NCI-H345 treated with DMSO at 0.1 percent for 48 hours (cell line): Measurements from ENCODE around the gene CDKN2A.
"Not testable (repeated sequence)": the region's sequence is repeated elsewhere in the genome, so short reads cannot be mapped to it uniquely, and the experiment has no call there.

Experiments
- DNase-seq: peaks from one replicate; lab custom pipeline; 2025; ENCODE audit not compliant: unreplicated experiment; lab: John Stamatoyannopoulos, UW

The CDKN2A gene

DNA sequence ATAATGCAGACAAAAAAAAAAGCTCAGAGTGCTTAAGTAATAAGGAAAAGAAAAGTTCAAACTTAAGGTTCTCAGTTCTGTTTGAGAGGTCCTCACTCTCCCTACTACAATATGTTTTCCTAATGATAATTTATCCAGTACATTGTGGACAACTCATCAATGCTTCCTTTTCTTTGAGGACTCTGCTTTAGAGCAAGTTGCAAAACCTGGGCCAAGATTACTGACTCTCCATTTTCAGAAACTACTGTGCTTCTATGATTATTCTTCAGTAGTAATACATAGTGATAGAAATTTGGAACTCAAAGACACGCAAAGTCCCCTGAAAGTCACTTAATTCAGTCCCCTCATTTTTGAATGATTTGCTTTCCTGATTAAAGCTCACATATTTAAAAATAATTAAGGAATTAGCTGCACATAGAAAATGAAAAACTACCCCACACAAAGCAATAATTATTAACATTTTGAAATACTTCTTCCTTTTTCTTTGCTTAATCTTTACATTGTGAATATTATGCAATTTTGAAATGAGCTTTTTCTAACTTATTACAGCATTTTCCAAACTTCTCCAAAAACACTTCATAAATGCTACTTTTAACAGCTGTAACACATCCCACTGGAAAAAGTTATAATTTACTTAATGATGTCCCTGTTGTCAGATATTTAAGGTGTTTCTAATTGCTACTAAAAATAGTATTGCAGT is 11.2 kb downstream of the CDKN2A start:
- DNase-seq = no peak

DNA sequence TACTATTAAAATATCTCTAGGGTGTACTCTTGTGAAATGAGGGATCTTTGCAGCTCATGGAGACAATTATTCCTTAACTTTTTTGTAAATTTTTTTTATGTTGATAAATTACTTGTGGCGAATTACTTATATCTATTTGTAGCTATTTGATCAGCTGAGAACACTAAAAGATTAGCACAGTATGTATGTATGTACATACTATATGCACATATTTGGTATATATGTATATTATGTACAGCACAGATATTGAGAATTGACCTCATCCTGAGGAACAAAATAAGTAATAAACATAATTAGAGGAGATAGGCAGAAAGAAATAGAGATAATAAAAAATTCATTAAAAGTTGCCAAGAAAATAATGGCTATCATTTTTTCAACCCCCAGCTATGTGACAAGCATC is 11.8 kb downstream of the CDKN2A start:
- no peak for DNase-seq

DNA sequence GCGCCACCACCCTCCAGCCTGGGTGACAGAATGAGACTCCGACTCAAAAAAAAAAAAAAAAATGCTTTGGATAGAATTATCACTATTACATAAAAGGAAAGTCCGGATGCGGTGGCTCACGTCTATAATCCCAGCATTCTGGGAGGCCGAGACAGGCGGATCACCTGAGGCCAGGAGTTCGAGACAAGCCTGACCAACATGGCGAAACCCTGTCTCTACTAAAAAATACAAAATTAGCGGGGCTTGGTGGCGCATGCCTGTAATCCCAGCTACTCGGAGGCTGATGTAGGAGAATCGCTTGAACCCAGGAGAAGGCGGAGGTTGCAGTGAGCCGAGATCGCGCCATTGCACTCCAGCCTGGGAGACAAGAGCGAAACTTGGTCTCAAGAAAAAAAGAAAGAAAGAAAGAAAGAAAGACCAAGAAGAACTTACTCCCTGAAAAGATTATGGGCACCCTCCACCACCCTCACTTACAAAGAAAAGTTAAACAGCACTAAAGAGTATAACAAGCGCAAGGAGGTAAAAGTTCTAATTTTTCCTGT is 17.8 kb downstream of the CDKN2A start:
- DNase-seq = no peak

DNA sequence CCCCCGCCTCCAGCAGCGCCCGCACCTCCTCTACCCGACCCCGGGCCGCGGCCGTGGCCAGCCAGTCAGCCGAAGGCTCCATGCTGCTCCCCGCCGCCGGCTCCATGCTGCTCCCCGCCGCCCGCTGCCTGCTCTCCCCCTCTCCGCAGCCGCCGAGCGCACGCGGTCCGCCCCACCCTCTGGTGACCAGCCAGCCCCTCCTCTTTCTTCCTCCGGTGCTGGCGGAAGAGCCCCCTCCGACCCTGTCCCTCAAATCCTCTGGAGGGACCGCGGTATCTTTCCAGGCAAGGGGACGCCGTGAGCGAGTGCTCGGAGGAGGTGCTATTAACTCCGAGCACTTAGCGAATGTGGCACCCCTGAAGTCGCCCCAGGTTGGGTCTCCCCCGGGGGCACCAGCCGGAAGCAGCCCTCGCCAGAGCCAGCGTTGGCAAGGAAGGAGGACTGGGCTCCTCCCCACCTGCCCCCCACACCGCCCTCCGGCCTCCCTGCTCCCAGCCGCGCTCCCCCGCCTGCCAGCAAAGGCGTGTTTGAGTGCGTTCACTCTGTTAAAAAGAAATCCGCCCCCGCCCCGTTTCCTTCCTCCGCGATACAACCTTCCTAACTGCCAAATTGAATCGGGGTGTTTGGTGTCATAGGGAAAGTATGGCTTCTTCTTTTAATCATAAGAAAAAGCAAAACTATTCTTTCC is 19.3 kb downstream of the CDKN2A start:
- peak; percentile 82 for DNase-seq

DNA sequence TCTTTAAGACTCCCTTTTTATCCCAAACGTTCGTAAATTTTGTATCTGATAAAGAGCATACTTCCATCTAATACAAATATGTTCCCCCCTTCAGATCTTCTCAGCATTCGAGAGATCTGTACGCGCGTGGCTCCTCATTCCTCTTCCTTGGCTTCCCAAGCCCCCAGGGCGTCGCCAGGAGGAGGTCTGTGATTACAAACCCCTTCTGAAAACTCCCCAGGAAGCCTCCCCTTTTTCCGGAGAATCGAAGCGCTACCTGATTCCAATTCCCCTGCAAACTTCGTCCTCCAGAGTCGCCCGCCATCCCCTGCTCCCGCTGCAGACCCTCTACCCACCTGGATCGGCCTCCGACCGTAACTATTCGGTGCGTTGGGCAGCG is 19.9 kb downstream of the CDKN2A start:
- DNase-seq = no peak

DNA sequence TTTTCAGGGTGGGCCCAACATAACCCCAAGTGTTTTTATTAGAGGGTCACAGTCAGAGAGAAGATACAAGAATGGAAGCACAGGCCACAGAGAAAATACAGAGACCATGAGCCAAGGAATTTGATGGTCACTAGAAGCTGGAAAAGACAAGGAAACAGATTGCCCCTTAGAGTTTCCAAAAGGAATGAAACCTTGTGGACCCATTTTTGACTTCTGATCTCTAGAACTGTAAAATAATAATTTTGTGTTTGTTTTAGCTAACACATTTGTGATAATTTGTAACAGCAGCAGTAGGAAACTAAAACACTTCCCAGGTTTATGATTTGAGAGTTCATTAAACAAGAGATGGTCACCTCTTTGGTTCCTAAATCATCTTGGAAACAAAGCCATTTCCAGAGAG is 21.8 kb downstream of the CDKN2A start:
- DNase-seq = no peak

DNA sequence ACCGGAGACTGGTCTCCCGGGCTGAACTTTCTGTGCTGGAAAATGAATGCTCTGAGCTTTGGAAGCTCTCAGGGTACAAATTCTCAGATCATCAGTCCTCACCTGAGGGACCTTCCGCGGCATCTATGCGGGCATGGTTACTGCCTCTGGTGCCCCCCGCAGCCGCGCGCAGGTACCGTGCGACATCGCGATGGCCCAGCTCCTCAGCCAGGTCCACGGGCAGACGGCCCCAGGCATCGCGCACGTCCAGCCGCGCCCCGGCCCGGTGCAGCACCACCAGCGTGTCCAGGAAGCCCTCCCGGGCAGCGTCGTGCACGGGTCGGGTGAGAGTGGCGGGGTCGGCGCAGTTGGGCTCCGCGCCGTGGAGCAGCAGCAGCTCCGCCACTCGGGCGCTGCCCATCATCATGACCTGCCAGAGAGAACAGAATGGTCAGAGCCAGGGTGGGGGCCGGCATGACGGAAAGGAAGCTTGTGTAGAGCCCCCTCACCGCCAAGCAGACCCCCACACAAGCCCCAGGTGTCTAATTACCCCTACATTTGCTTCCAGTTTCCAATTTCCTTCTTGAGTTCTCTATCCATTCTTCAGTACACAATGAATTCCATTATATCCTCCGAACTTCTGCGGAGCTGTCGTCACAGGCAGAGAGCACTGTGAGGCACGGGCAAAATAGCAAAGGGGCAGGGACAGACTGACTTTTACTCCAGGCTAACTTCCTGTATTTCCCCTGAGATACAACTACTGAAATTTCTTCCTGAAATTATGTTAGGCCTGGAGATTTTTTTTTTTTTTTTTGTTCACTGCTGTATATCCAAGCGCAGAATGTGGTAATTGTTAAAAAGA is 23.2 kb downstream of the CDKN2A start:
- DNase-seq = no peak

DNA sequence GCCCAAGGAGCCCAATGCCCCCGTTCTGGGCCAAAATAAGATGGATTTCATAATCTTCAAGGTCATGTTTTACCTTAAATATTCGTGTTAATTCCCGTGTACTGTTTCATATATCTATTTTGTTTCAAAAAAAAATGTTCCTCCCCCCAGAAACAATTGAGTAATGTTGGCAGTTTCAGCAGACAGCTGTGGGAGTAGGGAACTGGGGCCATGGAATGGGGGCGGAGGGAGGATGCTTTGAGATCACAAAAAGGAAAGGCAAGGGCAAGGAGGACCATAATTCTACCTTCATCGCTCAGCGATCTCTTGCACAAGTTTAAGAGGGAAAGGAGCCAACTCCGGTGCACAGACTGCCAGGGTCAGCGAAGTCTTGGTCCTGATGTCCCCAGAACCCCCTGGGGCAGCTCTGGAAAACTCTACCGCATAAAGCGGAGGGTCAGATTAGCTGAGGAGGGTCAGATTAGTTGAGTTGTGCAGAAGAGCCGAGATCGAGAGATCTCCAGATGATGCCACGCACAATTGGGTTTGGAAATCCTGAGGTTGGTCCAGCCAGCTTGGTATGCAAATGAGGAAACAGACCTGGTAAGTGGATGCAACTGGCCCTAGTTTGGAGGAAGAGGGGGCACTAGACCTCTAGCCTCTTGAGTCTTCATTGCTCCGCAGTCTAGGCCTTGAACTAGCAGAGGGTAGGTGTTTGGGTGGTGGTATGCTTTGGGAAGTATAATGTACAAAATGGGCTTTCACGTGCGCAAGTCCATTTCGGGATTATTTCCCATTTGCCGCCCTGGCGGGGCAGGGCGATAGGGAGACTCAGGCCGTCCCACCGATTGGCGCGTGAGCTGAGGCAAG is 24.0 kb downstream of the CDKN2A start:
- no peak for DNase-seq

DNA sequence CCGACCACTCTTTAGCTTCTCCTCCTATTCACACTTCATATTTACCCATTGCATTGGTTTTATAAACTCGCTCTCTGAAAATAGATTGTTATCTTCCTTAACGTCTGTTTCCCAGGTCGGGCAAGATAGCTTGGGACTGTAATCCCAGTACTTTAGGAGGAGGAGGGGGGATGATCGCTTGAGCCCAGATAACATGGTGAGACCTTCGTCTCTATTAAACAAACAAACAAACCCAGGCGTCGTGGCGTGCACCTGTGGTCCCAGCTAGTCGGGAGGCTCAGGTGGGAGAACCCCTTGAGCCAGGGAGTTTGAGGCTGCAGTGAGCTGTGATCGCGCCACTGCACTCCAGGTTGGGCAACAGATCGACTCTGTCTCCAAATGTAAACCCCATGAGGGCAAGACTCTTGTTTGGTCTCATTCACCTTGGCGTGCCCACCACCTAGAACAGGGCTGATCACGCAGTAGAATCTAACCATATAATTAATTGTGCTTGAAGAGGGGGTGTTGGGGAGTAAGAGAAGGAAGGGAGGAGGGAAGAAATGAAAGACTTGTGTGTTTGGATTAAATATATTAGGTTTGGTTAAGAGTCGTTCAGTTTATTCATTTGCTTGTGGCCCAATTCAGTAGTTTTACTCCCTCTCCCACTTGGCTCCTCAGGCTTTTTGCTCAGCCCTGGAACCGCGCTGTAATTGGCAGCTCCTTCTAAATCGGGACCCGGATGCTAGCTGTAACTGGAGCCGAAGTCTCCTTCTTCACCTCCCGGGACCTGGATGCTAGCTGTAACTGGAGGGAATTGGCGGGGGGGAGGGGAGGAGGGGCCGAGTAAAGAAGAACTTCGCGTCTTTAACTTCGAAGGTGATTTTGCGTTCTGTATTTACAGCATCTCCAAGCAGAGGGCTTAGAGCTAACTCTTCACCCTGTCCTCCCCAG is 24.9 kb downstream of the CDKN2A start:
- DNase-seq = no peak

DNA sequence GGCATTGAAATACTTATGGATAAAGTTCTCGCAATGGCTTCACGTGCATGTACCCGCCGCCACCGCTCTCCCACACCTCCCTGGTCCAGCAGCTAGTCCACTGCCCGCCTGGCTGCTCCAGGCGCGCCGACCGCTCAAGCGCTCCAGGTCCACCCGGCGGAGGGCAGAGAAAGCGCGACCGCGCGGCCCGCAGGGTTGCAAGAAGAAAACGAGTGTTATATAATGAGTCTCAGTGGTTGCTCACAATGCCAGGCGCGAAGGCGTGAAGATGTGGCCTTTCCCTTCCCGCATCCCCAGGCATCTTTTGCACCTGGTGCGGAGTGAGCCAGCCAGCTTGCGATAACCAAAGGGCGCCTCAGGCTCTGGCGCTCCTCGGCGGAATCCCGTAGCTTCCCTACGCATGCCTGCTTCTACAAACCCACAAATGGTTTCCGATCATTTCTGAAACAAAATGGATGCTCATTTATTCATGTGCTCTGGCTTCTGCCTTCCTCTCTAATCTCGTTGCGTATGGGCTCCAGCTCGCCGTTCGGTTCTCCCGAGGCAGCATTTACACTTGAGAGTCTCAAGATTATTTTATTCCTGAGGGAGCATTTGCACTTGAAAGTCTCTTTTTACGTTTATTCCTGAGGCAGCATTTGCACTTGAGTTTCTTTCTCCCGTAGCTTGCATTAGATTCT is 25.7 kb downstream of the CDKN2A start:
- no peak for DNase-seq

DNA sequence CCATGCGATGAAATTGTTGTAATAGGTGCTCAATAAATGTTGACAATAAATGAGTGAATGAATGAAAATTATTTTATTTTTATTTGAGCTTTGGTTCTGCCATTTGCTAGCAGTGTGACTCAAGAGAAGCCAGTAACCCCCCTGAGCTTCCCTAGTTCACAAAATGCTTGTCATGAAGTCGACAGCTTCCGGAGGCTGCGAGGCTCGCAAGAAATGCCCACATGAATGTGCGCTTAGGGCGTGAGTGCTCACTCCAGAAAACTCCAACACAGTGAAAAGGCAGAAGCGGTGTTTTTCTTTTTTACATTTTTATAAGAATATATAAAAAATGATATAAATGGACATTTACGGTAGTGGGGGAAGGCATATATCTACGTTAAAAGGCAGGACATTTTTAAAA is 26.5 kb downstream of the CDKN2A start:
- DNase-seq = no peak

DNA sequence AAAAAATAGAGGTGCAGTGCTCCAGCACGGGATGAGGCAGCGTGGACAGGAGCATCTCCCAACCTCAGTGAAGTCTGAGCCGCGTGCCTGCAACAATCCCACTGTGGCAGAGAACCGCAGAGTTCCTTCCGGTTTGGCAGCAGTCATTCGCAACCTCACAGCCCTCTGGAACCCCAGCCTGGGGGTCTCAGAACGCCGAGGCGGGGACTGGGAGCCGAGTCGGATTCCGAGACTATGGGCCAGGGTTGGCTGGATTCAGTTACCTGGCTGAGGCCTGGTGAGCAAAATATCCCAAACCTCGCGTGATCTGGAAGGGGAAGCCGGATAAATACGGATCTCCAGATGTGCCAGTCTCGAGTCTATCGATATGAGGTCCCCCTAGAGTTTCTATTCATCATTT is 27.0 kb downstream of the CDKN2A start:
- no peak for DNase-seq

DNA sequence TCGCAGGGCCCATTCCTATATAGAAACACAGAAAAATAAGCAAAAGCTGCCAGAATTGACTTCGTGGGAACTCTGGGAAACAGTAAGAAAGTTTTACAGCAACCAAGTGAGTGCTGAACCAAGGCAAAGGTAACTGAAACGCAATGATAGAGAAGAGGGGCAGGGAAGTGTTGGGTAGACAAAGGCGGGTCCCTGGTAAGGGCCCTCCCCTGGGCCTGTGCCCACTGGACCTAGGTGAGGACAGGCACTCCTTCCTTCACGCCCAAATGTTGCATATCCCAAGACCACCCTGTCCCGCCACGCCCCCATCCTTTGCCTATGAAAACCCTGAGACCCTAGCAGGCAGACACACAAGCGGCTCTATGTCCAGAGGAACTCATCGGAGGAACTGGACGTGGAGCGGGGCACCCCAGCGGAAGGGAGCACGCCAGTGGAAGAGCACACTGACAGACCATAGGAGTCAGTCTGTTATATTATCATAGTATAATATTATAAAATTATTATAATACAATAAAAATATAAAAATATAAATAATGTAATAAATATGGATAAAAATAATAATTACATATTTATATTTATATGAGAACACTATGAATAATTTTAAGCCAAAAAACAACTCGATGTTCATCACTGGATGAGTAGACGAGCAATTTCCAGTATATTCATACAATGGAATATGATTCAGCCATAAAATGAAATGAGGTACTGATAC is 27.9 kb downstream of the CDKN2A start:
- DNase-seq = no peak

DNA sequence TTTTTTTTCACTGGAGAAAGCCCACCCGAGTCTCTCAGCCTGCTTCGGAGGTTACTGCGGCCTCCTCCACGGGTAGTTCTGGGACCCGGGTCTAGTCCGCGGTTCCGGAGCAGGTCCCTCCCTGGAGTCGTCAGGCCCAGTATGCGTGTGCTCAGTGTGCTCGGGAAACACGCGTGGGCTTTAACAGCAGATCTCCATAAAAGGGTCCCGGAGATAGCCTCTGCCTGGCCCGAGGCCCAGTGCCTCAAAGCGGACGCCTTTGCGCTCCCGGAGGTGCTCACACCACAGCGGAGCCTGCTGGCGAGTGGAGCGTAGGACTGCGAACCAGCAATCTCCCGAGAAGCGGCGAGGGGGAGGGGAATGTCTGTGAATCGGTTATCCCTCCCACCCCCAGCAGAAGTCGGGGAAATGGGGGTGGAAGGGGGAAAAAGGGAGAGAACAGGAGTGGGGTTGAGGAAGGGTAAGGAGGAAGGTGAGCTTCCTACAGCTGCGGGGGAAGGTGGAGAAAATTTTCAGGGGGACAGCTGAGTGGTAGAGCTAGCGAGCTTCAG is 28.7 kb downstream of the CDKN2A start:
- no peak for DNase-seq

DNA sequence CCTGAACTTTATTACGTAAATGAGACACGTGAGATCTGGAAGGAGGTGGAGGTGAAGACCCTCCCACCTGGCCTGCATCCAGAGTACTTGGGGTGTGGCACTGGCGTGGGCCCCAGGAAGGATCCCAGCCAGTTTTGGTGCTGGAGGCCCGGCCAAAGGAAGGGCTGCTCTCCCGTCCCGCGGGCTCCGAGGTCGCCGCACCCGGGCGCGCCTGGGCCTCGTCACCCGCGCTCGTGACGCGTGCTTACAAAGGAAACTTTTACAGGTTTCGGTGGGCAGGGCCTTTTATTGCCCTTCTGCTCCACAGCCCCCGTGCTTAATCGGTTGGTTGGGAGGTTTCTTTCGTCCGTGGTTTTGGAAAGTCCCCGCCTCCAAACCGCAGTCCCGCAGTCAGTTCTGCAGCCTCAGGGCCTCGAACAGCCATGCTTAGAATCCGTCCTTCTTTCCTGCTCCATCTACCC is 29.2 kb downstream of the CDKN2A start:
- no peak for DNase-seq

DNA sequence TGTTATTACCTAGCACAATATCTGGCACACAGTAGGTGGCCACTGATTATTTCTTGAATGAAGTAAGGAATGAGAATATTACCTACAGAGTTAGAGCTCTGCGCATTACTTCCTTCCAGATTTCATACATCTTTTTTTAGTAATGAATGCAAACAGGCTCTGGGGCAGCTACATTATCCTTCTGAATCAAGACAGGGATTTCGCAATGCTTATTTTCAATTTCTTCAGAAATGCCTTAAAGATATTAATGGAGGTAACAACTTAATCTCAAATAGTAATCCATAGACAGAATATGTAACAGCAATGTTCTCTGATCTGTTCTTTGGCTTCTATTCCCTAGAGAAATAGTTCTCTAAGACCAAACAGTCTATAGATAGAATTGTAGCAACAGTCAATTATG is 32.6 kb downstream of the CDKN2A start:
- DNase-seq = no peak

DNA sequence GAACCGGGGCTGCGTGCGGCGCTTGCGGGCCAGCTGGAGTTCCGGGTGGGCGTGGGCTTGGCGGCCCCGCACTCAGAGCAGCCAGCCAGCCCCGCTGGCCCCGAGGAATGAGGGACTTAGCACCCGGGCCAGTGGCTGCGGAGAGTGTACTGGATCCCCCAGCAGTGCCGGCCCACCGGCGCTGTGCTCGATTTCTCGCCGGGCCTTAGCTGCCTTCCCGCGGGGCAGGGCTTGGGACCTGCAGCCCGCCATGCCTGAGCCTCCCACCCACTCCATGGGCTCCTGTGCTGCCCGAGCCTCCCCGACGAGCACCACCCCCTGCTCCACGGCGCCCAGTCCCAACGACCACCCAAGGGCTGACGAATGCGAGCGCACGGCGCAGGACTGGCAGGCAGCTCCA is 34.9 kb downstream of the CDKN2A start:
- DNase-seq = not testable (repeated sequence)

DNA sequence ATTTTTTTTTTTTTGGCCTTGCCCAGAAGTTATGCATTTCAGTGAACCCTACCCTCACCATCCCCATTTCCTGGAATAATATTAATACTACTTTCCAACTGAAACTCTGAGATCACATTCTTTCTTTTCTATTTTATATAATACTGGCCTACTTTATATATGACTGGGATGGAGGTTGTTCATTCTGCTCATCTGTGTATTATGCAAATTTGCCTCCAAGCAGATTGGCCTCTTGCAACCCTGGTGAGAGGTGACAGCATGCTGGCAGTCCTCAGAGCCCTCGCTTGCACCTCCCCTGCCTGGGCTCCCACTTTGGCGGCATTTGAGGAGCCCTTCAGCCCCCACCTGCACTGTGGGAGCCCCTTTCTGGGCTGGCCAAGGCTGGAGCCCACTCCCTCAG is 35.4 kb downstream of the CDKN2A start:
- DNase-seq = no peak
